Sigmoid colon (tissue), 7 donors: ENCODE data around the gene HHAT. TPM values are rescaled to one million over a fixed set of nuclear protein-coding genes. Genes with fewer than 3 reads are reported as not detected.

Experiments used
- DNase-seq: peaks from one replicate; pipeline ENCODE4 v3.0.0-alpha.2; 2019
- H3K27ac ChIP-seq, 4 donors: fragments of 200-600 bp; sonication (generic); one replicate each; pipeline ENCODE4 v1.5.1; 2016 to 2019; ENCODE audit warnings: mild to moderate bottlenecking in 1 of 4
- H3K27me3 ChIP-seq, 3 donors: fragments of 200-600 bp; sonication (generic); one replicate each; pipeline ENCODE4 v1.5.1; 2019; ENCODE audit warnings: mild to moderate bottlenecking in 1 of 3
- H3K36me3 ChIP-seq, 4 donors: fragments of 200-600 bp; sonication (generic); one replicate each; pipeline ENCODE4 v1.5.1; 2016 to 2019
- H3K4me1 ChIP-seq, 4 donors: fragments of 200-600 bp; sonication (generic); one replicate each; pipeline ENCODE4 v1.5.1; 2017 to 2019
- H3K4me3 ChIP-seq, 4 donors: fragments of 200-600 bp; sonication (generic); one replicate each; pipeline ENCODE4 v1.5.1; 2017 to 2019; ENCODE audit warnings: mild to moderate bottlenecking in 2 of 4, moderate library complexity in 1 of 4
- H3K9me3 ChIP-seq, 4 donors: fragments of 200-600 bp in 3 of 4; sonication (generic) in 3 of 4; one replicate each; pipeline versions ENCODE4 v1.5.1 to v1.6.1; 2013 to 2019
- CTCF ChIP-seq, 4 experiments: fragments of 450-650 bp in 3 of 4; fragments of 200-600 bp in 1 of 4; IDR thresholded peaks; one replicate each; pipeline ENCODE4 v1.5.1; 2016 to 2019; ENCODE audit warnings: antibody characterized with exemption in 4 of 4, mild to moderate bottlenecking in 3 of 4, moderate library complexity in 2 of 4
- EP300 ChIP-seq, 4 donors: sonication (generic); formaldehyde crosslinking; IDR thresholded peaks; one replicate each; pipeline ENCODE4 v1.6.1; 2017; ENCODE audit warnings: antibody characterized with exemption in 4 of 4
- POLR2A ChIP-seq, 2 donors: fragments of 450-650 bp; IDR thresholded peaks; one replicate each; pipeline ENCODE4 v1.6.1; 2016; ENCODE audit warnings: antibody characterized with exemption in 2 of 2, mild to moderate bottlenecking in 2 of 2, moderate library complexity in 2 of 2
- POLR2AphosphoS5 ChIP-seq, 4 donors: sonication (generic); formaldehyde crosslinking; IDR thresholded peaks; one replicate each; pipeline ENCODE4 v1.6.1; 2017; ENCODE audit warnings: antibody characterized with exemption in 4 of 4
- WGBS, 2 donors: extraction: QIAGEN DNeasy Blood & Tissue Kit; methylation state at CpG; one replicate each; pipeline ENCODE4 v1.1.7; 2013; 5-methylcytosine and 5-hydroxymethylcytosine counted together
- intact Hi-C: fragments of 100-400 bp; cut with DNase I; formaldehyde crosslinking; loops from one replicate; pipeline ENCODE4 v1.15.1; 2023
- polyA plus RNA-seq, 3 donors: library from polyadenylated mRNA; stranded (reverse); fragments of 200-250 nt; gene quantifications; one replicate each; pipeline ENCODE4 v1.2.3, GENCODE V29; 2013
- total RNA-seq, 4 donors: library from RNA; depleted of rRNA; stranded (reverse); fragments of >200 nt; gene quantifications; one replicate each; pipeline ENCODE4 v1.1.0, GENCODE V29; 2016
- donor health status: healthy with polysubstance abuse.
- donor health status: Bipolar disorder and iron deficiency.
- donor health status: healthy.

The HHAT gene
- total and polyA plus RNA-seq, 7 donors: 0.46 to 6.4 (median 2.1) TPM

GRCh38 chr1:210598135-210598652, 269.5 kb downstream of the HHAT start:
- H3K27ac ChIP-seq: peak overlapping the region in 2 of 4 donors; percentile 42 to 60
- H3K4me3 ChIP-seq: no peak overlapping the region
- peak; percentile 88 for DNase-seq
- TF ChIP-seq EP300 (IDR thresholded peaks at IDR 0.05) (no peak), CTCF (IDR thresholded peaks at IDR 0.05) (no peak), POLR2A (IDR thresholded peaks at IDR 0.05) (no peak), POLR2AphosphoS5 (IDR thresholded peaks at IDR 0.05) (peak in 1 of 4 donors; percentile 48)
- intact Hi-C loops: no loop called here
- H3K27me3 ChIP-seq: no peaks in the 10 kb centered on the region
- H3K4me1 ChIP-seq: peaks cover 0 to 16% (median 0%) of the 10 kb centered on the region in 4 donors
- H3K36me3 ChIP-seq: no peaks in the 10 kb centered on the region
- 76 to 81% methylated on average over 3 of the region's 3 CpGs for WGBS, 2 donors
- H3K9me3 ChIP-seq: no peaks in the 10 kb centered on the region

GRCh38 chr1:210600421-210601159, 271.9 kb downstream of the HHAT start:
- WGBS, 2 donors: 83 to 86% methylated on average over 5 of the region's 5 CpGs
- Histone ChIP-seq H3K36me3 (no peaks in the 10 kb centered on the region), H3K27ac (no peak overlapping the region), H3K4me3 (no peak overlapping the region), H3K9me3 (no peaks in the 10 kb centered on the region), H3K4me1 (peaks cover 0 to 16% (median 0%) of the 10 kb centered on the region in 4 donors), H3K27me3 (no peaks in the 10 kb centered on the region)
- TF ChIP-seq POLR2A (IDR thresholded peaks at IDR 0.05): no peak
- TF ChIP-seq POLR2AphosphoS5 (IDR thresholded peaks at IDR 0.05): no peak
- no peak for DNase-seq
- intact Hi-C loops: no loop called here

- WGBS, 2 donors: 90 to 91% methylated on average over 4 of the region's 4 CpGs
- no peak for DNase-seq
- H3K36me3 ChIP-seq: no peaks in the 10 kb centered on the region
- peaks cover 0 to 7% (median 0%) of the 10 kb centered on the region in 4 donors for H3K4me1 ChIP-seq
- H3K4me3 ChIP-seq: no peak overlapping the region
- intact Hi-C loops: no loop called here
- no peak overlapping the region for H3K27ac ChIP-seq
- TF ChIP-seq CTCF (IDR thresholded peaks at IDR 0.05): no peak
- TF ChIP-seq POLR2A (IDR thresholded peaks at IDR 0.05): no peak
- no peak for TF ChIP-seq POLR2AphosphoS5 (IDR thresholded peaks at IDR 0.05)
- TF ChIP-seq EP300 (IDR thresholded peaks at IDR 0.05): no peak
- H3K27me3 ChIP-seq: no peaks in the 10 kb centered on the region
- no peaks in the 10 kb centered on the region for H3K9me3 ChIP-seq
These were observed 274.4 kb downstream of the HHAT start for GRCh38 chr1:210603123-210603522.

GRCh38 chr1:210605099-210605498, 276.4 kb downstream of the HHAT start:
- DNase-seq: no peak
- Histone ChIP-seq H3K9me3 (no peaks in the 10 kb centered on the region), H3K27ac (no peak overlapping the region), H3K4me3 (no peak overlapping the region), H3K36me3 (no peaks in the 10 kb centered on the region), H3K4me1 (no peaks in the 10 kb centered on the region), H3K27me3 (no peaks in the 10 kb centered on the region)
- TF ChIP-seq POLR2A (IDR thresholded peaks at IDR 0.05) (no peak), EP300 (IDR thresholded peaks at IDR 0.05) (no peak), CTCF (IDR thresholded peaks at IDR 0.05) (no peak), POLR2AphosphoS5 (IDR thresholded peaks at IDR 0.05) (no peak)
- WGBS, 2 donors: 44 to 45% methylated on average over 2 of the region's 2 CpGs
- intact Hi-C loops: no loop called here

- intact Hi-C loops: no loop called here
- Histone ChIP-seq H3K36me3 (no peaks in the 10 kb centered on the region), H3K4me1 (no peaks in the 10 kb centered on the region), H3K27ac (no peak overlapping the region), H3K4me3 (no peak overlapping the region), H3K27me3 (no peaks in the 10 kb centered on the region), H3K9me3 (no peaks in the 10 kb centered on the region)
- no peak for TF ChIP-seq EP300 (IDR thresholded peaks at IDR 0.05)
- no peak for TF ChIP-seq POLR2A (IDR thresholded peaks at IDR 0.05)
- TF ChIP-seq CTCF (IDR thresholded peaks at IDR 0.05): no peak
- no peak for TF ChIP-seq POLR2AphosphoS5 (IDR thresholded peaks at IDR 0.05)
- DNase-seq: no peak
- WGBS, 2 donors: 53 to 84% methylated on average over 3 of the region's 3 CpGs
These were observed 278.7 kb downstream of the HHAT start for GRCh38 chr1:210607361-210607760.
